GM19397 (cell line): ENCODE results near the gene ZNF414.
"Not testable (repeated sequence)": the region's sequence is repeated elsewhere in the genome, so short reads cannot be mapped to it uniquely, and the experiment has no call there.

Source experiments
- ATAC-seq: cut with Tn5 transposase; IDR thresholded peaks from one replicate; pipeline ENCODE4 v1.9.1; 2021; ENCODE audit warnings: mild to moderate bottlenecking, moderate library complexity; ENCODE audit not compliant: unreplicated experiment

Gene ZNF414

GRCh38 chr19:8513687-8514504, at the start of gene ZNF414:
ZNF414 (minus strand) TSS chr19:8514167; CDS start chr19:8514046, 121 bp downstream.
- peak; percentile 88 for ATAC-seq

GRCh38 chr19:8561075-8561764, 47.3 kb upstream of the ZNF414 start:
- no peak for ATAC-seq

GRCh38 chr19:8558325-8558724, 44.4 kb upstream of the ZNF414 start:
- no peak for ATAC-seq

- ATAC-seq = no peak
These were observed 43.8 kb upstream of the ZNF414 start for GRCh38 chr19:8557642-8558238.

GRCh38 chr19:8553729-8554128, 39.8 kb upstream of the ZNF414 start:
- ATAC-seq = not testable (repeated sequence)

- ATAC-seq = no peak
These were observed 38.8 kb upstream of the ZNF414 start for GRCh38 chr19:8552810-8553209.

- ATAC-seq = no peak
These were observed 36.1 kb upstream of the ZNF414 start for GRCh38 chr19:8550070-8550469.

- no peak for ATAC-seq
These were observed 31.8 kb upstream of the ZNF414 start for GRCh38 chr19:8545743-8546142.

- ATAC-seq = no peak
These were observed 30.2 kb upstream of the ZNF414 start for GRCh38 chr19:8544168-8544567.

GRCh38 chr19:8539621-8540149, 25.7 kb upstream of the ZNF414 start:
- no peak for ATAC-seq

- no peak for ATAC-seq
These were observed 23.1 kb upstream of the ZNF414 start for GRCh38 chr19:8537099-8537498.

GRCh38 chr19:8536282-8536681, 22.3 kb upstream of the ZNF414 start:
- no peak for ATAC-seq

- ATAC-seq = no peak
These were observed 18.3 kb upstream of the ZNF414 start for GRCh38 chr19:8532225-8532624.

GRCh38 chr19:8531470-8531869, 17.5 kb upstream of the ZNF414 start:
- ATAC-seq = no peak

- no peak for ATAC-seq
These were observed 16.2 kb upstream of the ZNF414 start for GRCh38 chr19:8530061-8530679.

GRCh38 chr19:8529369-8530006, 15.5 kb upstream of the ZNF414 start:
- ATAC-seq = no peak

GRCh38 chr19:8528500-8528899, 14.5 kb upstream of the ZNF414 start:
- no peak for ATAC-seq

- no peak for ATAC-seq
These were observed 12.6 kb upstream of the ZNF414 start for GRCh38 chr19:8526345-8527091.

- no peak for ATAC-seq
These were observed 11.4 kb upstream of the ZNF414 start for GRCh38 chr19:8525401-8525684.

- no peak for ATAC-seq
These were observed 5.4 kb upstream of the ZNF414 start for GRCh38 chr19:8519388-8519787.
